ENCODE measurements around the gene CIDEA. TPM values are rescaled to one million over a fixed set of nuclear protein-coding genes. Genes with fewer than 3 reads are reported as not detected.

Gene CIDEA
- total RNA-seq, 1 donor from 2014 or later = not detected

- Mint-ChIP-seq H3K27ac (no peak overlapping the region), H3K9me3 (no peaks in the 10 kb centered on the region), H3K36me3 (ENCODE audit: low read depth) (peaks cover 64% of the 10 kb centered on the region), H3K4me3 (no peak overlapping the region), H3K27me3 (no peaks in the 10 kb centered on the region), H3K4me1 (peaks cover 13% of the 10 kb centered on the region)
- POLR2A ChIA-PET = interaction anchor here (0.6 to 1.4 kb wide), 2 partner anchors 54 to 557 kb away, joined by 3 to 4 read pairs; partner anchors contain the start of gene PTPN2
- intact Hi-C loops (cut with micrococcal nuclease) = no loop called here
- ATAC-seq (ENCODE audit: low read depth) = no peak
- no peak for TF ChIP-seq CTCF (IDR thresholded peaks at IDR 0.05)
- DNase-seq = no peak
- CTCF ChIA-PET = interaction anchor here (1.3 to 2.6 kb wide), 4 partner anchors 12 to 333 kb away, joined by 3 to 10 read pairs (median 6); no protein-coding TSS in a partner anchor
Observed at GRCh38 chr18:12326711-12327460, 72.7 kb downstream of the CIDEA start.

Other genes with a start within 250 kb of the CIDEA start
- gene ANKRD62, start 160.5 kb upstream of the CIDEA start, total RNA-seq = not detected in 2 replicates
- 29.7 and 31.9 TPM in 2 replicates for gene TUBB6, start 53.9 kb downstream of the CIDEA start, total RNA-seq
- gene AFG3L2, start 122.9 kb downstream of the CIDEA start, total RNA-seq = 48.0 and 49.9 TPM in 2 replicates
- gene PRELID3A, start 153.6 kb downstream of the CIDEA start, total RNA-seq = 2.2 and 2.5 TPM in 2 replicates